HG02943 (cell line): ENCODE results near the gene ALMS1.
"Not testable (repeated sequence)": the region's sequence is repeated elsewhere in the genome, so short reads cannot be mapped to it uniquely, and the experiment has no call there.

ENCODE experiments used
- ATAC-seq: cut with Tn5 transposase; IDR thresholded peaks from one replicate; pipeline ENCODE4 v1.9.1; 2021; ENCODE audit warnings: mild to moderate bottlenecking, low read depth, moderate library complexity; ENCODE audit not compliant: unreplicated experiment

Gene ALMS1, protein sequence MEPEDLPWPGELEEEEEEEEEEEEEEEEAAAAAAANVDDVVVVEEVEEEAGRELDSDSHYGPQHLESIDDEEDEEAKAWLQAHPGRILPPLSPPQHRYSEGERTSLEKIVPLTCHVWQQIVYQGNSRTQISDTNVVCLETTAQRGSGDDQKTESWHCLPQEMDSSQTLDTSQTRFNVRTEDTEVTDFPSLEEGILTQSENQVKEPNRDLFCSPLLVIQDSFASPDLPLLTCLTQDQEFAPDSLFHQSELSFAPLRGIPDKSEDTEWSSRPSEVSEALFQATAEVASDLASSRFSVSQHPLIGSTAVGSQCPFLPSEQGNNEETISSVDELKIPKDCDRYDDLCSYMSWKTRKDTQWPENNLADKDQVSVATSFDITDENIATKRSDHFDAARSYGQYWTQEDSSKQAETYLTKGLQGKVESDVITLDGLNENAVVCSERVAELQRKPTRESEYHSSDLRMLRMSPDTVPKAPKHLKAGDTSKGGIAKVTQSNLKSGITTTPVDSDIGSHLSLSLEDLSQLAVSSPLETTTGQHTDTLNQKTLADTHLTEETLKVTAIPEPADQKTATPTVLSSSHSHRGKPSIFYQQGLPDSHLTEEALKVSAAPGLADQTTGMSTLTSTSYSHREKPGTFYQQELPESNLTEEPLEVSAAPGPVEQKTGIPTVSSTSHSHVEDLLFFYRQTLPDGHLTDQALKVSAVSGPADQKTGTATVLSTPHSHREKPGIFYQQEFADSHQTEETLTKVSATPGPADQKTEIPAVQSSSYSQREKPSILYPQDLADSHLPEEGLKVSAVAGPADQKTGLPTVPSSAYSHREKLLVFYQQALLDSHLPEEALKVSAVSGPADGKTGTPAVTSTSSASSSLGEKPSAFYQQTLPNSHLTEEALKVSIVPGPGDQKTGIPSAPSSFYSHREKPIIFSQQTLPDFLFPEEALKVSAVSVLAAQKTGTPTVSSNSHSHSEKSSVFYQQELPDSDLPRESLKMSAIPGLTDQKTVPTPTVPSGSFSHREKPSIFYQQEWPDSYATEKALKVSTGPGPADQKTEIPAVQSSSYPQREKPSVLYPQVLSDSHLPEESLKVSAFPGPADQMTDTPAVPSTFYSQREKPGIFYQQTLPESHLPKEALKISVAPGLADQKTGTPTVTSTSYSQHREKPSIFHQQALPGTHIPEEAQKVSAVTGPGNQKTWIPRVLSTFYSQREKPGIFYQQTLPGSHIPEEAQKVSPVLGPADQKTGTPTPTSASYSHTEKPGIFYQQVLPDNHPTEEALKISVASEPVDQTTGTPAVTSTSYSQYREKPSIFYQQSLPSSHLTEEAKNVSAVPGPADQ (N-terminal part only)

DNA sequence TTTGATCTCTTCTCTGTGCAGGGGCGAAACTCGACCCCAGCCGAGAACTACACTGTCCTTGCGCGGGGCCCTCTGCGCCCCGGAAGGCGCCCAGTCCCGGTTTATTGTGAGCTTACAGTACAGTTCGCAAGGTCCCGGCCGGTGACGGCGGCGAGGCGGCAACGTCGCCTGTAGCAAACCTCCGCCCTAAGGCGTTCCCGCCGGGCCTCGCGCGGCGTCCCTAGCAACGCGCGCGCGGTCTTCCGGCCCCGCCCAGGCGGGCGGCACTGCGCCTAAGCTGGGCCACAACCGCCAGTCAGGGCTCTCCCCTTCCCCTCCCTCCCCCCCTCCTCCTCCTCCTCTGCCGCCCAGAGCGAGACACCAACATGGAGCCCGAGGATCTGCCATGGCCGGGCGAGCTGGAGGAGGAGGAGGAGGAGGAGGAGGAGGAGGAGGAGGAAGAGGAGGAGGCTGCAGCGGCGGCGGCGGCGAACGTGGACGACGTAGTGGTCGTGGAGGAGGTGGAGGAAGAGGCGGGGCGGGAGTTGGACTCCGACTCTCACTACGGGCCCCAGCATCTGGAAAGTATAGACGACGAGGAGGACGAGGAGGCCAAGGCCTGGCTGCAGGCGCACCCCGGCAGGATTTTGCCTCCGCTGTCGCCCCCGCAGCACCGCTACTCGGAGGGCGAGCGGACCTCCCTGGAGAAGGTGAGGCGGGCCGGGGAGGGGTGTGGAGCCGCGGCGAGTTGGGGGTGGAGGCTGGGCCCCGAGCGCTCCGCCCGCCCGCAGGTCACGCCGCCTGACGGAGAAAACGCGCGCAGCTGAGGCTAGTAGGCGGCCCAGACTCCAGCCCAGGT is at the start of gene ALMS1:
Gene ALMS1 (plus strand): TSS at position 333 of the 838 bp plus-strand sequence. CDS start 33 bp downstream, at position 366.
- peak; percentile 84 for ATAC-seq

DNA sequence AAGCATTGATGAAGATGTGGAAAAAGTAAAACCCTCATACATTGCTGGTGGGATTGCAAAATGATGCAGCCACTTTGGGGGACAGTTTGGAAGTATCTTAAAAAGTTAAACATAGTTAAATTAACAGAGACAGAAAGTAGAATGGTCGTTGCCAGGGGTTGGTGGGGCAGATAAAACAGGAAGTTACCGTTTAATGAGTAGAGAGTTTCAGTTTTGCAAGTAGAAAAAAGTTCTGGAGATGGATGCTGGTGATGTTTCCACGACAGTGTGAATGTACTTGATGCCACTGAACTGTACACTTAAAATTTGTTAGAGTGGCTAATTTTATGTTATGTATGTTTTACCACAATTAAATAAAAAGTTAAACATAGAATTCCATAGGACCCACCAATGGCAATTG is 47.8 kb upstream of the ALMS1 start:
- ATAC-seq = no peak

DNA sequence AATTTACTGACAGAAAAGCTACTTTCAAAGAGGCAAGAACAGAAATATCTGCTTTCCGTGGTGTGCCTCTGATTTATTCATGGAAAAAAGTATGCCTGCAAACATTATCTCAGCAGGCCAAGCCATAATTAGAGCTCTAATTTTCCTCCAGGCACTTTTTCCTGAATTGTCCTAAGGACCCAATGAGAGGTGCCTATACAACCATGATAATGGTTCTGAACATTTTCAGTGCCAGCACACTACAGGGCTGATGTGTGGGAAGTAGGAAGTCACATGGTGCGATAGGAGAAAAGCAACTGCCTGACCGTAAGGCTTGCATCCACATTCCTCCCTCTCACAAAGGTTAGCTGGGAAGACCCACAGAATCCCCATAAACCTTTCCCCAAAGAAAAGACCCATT is 46.4 kb upstream of the ALMS1 start:
- ATAC-seq = no peak

DNA sequence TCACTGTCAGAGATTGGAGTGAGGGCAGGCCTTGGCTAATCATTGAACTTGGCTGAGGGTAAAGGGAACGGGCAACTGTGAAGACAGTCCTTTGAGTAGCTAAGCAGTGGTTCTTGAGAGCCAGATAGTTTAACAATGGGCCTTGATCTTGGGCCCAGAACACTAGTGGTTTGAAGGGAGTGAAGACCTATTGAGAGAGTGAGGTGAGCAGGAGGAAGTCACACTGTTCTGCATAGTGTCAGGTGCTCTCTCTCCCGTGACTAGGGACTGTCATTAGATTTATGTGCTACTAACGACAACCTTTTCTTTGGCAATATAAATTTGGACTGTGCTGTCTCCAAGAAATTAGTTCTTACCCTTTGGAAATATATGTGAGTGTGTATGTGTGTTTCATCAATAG is 44.6 kb upstream of the ALMS1 start:
- no peak for ATAC-seq

DNA sequence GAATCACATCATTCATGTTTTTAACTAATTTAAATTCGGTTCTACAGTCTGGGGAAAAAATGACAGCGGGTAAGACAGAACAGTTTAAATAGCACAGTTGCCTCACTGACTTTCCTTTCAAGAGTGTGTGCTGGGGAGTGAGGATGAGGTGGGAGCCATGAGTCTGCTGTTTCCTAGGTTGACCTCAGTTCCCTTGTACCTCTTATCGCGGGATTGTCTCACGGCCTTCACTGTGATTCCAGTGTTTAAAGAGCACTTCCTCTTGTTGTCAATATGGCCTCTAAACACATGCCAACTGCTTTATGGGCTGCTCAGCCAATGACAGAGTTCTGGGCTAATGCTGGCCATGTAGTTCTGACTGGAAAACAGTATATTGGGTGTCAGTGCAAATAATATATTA is 41.6 kb upstream of the ALMS1 start:
- no peak for ATAC-seq

DNA sequence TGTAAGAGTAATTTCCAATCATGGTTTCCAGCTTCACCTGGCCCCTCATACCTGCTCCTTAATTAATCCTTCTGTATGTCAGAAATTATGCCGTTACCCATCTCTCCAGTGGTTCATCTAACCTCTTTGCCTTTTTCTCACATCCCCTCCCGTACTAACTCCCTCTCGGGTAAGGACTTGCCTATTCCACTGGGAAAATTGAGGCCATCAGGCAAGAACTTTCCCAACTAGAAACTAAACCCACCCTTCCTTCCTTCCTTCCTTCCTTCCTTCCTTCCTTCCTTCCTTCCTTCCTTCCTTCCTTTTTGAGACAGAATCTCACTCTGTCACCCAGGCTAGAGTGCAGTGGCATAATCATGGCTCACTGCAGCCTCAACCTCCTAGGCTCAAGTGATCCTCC is 40.9 kb upstream of the ALMS1 start:
- ATAC-seq = not testable (repeated sequence)

DNA sequence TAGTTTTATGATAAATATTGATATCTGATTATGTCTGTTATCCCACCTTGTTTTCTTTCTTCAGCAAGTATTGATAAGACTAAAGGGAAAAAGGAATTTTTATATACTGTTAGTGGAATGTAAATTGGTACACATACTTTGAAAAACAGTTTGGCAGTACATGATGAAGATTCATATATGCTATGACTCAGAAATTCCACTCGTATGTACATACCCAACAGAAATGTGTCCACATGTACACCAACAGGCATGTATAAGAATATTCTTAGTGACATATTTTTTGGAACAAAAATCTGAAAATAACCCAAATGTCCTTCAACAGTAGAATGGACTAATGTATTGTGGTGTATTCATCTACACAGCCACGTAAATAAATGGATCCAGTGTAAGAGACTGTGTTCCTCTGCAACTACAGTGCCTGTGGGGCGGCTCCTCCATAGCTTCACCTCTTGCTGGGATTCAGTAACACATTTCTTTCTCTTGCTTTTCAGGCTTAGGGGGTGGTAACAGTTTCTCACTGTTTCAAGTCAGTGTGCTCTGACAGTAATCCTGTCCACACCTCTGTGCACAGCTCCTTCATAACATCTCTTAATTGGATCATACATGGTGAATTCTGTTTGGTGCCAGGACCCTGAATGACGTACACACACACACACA is 35.5 kb upstream of the ALMS1 start:
- ATAC-seq = no peak

DNA sequence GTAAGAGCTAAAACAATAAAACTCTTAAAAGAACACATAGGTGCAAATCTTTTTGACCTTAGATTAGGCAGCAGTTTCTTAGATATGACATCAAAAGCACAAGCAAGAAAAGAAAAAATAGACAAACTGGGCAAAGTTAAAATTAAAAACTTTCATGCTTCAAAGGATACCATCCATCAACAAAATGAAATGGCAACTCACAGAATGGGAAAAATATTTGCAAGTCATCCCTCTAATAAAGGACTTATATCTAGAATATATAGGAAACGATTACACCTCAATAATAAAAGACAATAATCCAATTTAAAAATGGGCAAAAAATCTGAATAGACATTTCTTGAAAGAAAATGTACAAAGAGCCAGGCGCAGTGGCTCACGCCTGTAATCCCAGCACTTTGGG is 29.5 kb upstream of the ALMS1 start:
- no peak for ATAC-seq

DNA sequence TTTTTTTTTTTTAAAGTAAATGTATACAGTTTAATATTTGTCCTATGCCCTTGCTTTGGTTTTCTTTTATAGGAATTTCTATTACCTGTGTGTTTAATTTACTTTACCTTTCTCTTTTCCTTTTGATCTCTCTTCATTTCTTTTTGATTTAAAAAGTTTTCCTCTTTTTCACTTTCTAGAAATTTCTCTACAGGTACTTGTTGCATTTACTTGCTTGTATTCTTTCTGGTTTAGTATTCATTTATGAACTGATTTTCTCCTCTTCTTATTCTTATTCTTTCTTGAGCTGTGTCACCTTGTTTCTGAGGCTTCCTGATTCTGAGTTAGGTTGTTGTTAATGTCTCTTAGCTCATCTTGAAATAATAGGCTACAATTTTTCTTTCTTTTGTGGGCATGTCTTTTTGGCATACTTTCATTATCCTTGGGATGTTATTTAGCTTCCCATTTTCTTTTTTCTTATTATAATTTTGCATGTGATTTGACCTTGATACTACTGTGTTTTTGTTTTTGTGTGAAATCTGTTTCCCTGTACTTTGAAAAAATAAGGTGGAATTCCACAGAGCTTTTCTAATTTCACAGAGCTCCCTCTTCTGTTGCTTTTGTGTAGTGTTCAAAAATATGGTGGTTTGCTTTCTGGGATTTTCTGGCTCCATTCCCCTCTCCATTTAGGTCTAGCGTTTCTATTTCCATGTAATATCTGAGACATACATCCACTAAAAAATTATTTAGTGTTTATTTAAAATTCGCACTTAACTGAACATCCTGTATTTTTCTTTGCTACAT is 25.5 kb upstream of the ALMS1 start:
- no peak for ATAC-seq

DNA sequence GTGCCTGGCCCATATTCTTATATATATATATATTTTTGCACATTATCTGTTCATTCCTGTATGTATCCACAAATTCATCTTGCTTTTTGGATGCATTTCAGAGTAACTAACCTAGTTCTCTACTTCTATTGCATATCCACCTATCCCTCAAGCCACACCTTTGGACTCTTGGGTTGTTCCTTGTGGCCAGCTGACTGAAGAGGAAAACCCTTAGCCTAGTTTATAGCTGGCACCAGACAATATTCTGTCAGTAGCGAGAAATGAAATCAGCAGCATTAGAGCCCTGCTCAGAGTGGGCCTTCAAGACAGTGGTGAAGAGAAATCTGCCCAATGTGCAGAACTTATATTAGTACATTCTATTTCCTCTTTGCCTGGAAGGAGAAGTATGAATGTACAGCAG is 19.6 kb upstream of the ALMS1 start:
- ATAC-seq = no peak

DNA sequence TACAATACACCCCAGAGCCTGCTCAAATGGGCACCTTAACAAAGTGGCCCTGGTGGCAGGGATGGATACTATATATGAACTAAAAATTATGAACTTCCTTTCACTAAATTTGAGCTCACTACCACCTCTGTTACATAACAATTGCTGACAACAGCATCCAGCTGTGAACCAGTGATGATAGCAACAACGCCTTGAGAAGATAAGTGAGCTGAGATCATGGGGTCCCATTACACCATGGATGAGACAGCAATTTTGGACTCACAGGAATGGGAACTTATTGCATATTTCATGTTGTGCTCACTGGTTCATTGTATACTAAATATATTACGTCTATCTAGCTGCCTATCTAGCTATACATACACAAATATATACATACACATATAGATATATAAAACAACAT is 16.9 kb upstream of the ALMS1 start:
- no peak for ATAC-seq

DNA sequence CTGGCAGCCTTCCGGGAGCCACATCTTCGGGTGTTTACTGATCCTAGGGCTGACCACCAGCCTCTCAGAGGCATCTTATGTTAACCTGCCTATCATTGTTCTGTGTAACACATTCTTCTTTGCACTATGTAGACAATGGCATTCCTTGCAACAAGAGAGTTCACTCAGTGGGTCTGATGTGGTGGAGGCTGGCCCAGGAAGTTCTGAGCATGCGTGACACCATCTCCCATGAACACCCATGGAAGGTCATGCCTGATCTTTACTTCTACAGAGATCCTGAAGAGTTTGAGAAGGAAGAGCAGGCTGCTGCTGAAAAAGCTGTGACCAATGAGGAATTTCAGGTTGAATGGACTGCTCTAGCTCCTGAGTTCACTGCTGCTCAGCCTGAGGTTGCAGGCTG is 15.3 kb upstream of the ALMS1 start:
- ATAC-seq = no peak

DNA sequence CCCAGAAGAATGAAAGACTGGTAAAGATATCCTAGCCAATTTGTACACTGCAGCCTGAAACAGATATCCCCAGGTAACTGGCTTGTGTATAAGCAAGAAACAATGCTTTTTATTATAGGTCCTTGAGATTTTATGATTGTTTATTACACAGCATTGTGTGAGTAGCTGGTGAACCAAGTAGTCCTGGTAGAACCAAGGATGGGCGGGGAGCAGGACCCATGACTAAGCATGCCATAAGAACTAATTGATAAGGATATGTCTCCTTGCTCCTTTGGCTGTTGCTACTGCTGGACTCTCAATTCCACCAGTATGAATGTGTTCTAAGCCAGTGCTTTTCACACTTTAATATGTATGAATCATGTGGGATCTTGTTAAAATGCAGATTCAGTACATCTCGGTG is 12.3 kb upstream of the ALMS1 start:
- no peak for ATAC-seq

DNA sequence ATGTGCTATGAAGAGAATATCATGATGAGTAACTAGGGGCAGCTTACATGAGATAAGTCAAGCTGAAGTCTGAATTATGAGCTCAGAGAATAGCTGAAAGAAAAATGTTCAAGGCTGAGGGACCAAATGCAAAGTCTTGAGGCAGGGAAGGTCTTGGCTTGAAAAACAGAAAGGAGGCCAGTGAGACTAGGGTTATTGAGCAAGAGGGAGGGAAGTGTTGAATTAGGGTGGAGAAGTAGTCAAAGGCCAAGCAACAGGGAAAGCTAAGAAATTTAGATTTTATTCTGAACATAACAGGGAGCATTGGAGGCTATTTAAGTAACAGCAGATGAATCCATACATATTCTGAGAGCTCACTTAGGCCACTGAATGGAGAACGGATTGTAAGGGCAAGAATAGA is 11.4 kb upstream of the ALMS1 start:
- no peak for ATAC-seq

DNA sequence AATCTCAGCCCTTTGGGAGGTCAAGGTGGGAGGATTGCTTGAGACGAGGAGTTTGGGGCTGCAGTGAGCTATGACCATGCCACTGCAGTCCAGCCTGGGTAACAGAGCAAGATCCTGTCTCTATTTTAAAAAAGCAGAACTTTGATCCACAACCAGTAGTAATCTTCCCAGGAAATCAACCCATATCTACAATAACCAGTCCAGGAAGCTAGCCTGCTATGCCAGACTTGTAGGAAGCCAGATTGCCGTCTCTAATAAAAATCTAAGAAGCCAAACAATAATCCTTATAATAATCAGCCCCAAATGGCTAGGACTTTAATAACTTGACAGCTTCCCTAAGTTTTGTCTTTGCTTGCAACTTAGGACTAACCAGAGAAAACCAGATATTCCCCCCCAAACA is 9.0 kb upstream of the ALMS1 start:
- no peak for ATAC-seq

DNA sequence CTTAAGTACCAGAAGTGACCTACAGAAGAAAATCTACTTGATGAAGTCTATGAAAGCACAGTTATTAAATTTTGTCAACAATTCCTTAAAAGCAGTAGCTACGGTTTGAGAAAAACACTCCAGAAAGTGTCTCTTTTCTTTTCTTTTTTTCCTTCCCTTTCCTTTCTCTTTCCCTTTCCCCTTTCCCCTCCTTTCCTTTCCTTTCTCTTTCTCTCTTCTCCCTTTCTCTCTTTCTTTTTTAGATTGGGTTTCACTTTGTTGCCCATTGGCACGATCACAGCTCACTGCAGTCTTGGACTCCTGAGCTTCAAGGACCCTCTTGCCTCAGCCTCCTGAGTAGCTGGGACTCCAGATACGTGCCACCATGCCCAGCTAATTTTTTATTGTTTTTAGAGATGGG is 2.6 kb upstream of the ALMS1 start:
- ATAC-seq = no peak

DNA sequence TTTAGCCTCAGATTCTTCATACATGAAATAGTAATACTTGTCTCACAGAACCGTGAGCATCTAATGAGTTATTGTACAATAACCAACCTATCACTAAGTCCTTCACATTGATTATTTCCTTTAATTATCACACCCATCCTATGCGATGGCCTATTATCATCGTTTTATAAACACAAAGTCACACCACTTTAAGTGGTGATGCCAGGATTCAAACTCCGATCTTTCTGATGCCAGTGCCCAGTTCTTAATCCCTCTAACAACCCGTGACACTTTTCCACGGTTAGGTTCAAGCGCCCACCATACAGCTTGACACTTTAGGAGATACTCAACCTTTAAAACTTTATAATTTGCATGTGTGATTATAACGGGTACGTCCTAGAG is 523 bp upstream of the ALMS1 start:
- ATAC-seq = no peak

DNA sequence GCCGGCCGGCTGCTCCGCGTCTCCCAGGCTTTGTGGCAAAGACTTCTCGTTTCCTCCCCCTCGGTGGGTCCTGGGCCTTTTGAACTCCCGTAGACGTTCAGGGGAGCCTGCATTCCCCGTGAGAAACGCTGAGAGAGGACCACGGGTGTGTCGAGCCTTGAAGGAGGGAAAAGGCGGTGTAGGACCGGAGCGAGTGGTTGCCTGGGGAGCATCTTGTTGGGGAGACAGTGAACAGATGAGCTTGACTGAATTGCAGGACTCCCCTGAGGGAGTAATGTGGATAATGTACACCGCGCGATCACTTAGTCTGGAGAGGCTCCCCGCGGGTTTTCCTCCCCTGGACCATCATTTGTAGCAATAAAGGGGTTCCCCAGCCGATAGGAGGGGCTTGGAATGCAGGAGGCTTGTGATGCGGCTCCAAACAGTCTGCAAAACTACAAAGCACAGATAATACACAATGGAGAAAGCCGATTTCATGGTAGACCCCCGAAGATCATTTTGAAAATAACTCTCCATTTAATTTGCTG is 769 bp downstream of the ALMS1 start:
- ATAC-seq = peak; percentile 20
